Breast epithelium (tissue), 3 donors: ENCODE measurements around the gene UBE2J1.

Experiments used
- POLR2A ChIP-seq: fragments of 450-650 bp; IDR thresholded peaks from one replicate; pipeline ENCODE4 v1.6.1; 2016; ENCODE audit warnings: antibody characterized with exemption, mild to moderate bottlenecking, moderate library complexity
- POLR2AphosphoS5 ChIP-seq, 3 donors: sonication (generic); formaldehyde crosslinking; IDR thresholded peaks; one replicate each; pipeline ENCODE4 v1.6.1; 2017; ENCODE audit warnings: antibody characterized with exemption in 3 of 3
- TF ChIP-seq, protein P1 (sequence below), 3 donors: fragments of 450-650 bp; IDR thresholded peaks; one replicate each; pipeline ENCODE4 v1.5.1; 2016 to 2017; ENCODE audit warnings: antibody characterized with exemption in 3 of 3, mild to moderate bottlenecking in 3 of 3, moderate library complexity in 3 of 3

- TF ChIP-seq POLR2A, result no peak
- TF ChIP-seq, protein P1, sequence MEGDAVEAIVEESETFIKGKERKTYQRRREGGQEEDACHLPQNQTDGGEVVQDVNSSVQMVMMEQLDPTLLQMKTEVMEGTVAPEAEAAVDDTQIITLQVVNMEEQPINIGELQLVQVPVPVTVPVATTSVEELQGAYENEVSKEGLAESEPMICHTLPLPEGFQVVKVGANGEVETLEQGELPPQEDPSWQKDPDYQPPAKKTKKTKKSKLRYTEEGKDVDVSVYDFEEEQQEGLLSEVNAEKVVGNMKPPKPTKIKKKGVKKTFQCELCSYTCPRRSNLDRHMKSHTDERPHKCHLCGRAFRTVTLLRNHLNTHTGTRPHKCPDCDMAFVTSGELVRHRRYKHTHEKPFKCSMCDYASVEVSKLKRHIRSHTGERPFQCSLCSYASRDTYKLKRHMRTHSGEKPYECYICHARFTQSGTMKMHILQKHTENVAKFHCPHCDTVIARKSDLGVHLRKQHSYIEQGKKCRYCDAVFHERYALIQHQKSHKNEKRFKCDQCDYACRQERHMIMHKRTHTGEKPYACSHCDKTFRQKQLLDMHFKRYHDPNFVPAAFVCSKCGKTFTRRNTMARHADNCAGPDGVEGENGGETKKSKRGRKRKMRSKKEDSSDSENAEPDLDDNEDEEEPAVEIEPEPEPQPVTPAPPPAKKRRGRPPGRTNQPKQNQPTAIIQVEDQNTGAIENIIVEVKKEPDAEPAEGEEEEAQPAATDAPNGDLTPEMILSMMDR (IDR thresholded peaks at IDR 0.05), result no peak
- TF ChIP-seq POLR2AphosphoS5 (IDR thresholded peaks at IDR 0.05), result no peak
Observed at GRCh38 chr6:89281779-89282246, 70.7 kb downstream of the UBE2J1 start.
